H1 (cell line): ENCODE data around the gene ADARB2. TPM values are rescaled to one million over a fixed set of nuclear protein-coding genes. Genes with fewer than 3 reads are reported as not detected.

Source experiments
- ASH2L ChIP-seq: fragments of 200-600, 300-600 bp; sonication (generic); IDR thresholded peaks from one replicate; pipeline ENCODE4 v1.7.1; 2017; ENCODE audit warnings: low read length
- CHD2 ChIP-seq: IDR thresholded peaks from 2 replicates; pipeline ENCODE4 v1.6.1; 2012; ENCODE audit warnings: low read length, improper control_type of control experiment
- EGR1 ChIP-seq: IDR thresholded peaks from 2 replicates; pipeline ENCODE4 v1.6.1; 2011; ENCODE audit warnings: low read depth, low read length, borderline replicate concordance
- HDAC6 ChIP-seq: IDR thresholded peaks from one replicate; pipeline ENCODE4 v1.7.1; 2012; ENCODE audit warnings: low read depth, mild to moderate bottlenecking, inconsistent platforms, low read length, moderate library complexity
- KDM1A ChIP-seq: fragments of 200-600, 300-600 bp; sonication (generic); IDR thresholded peaks from 2 replicates; pipeline ENCODE4 v1.7.1; 2016; ENCODE audit warnings: mild to moderate bottlenecking, low read length, borderline replicate concordance
- POLR2A ChIP-seq, 2 experiments: IDR thresholded peaks; 1 replicate in 1 of 2; 2 replicates in 1 of 2; pipeline ENCODE4 v1.6.1; 2011; ENCODE audit warnings: low read depth in 2 of 2, low read length in 2 of 2, mild to moderate bottlenecking in 2 of 2; ENCODE audit errors: control extremely low read depth in 1 of 2
- POU5F1 ChIP-seq: IDR thresholded peaks from 2 replicates; pipeline ENCODE4 v1.6.1; 2011; ENCODE audit warnings: low read depth, mild to moderate bottlenecking, low read length, moderate library complexity
- TEAD4 ChIP-seq: IDR thresholded peaks from 2 replicates; pipeline ENCODE4 v1.6.1; 2012; ENCODE audit warnings: low read depth, low read length, inconsistent platforms, mixed read lengths
- polyA plus RNA-seq, 7 experiments: library from polyadenylated mRNA; depleted of rRNA in 3 of 7; stranded (reverse) in 5 of 7; unstranded in 2 of 7; fragments of >200 nt in 5 of 7; fragments of 200-250 nt in 2 of 7; gene quantifications; 1 replicate in 5 of 7; 2 replicates in 1 of 7; 4 replicates in 1 of 7; pipeline versions ENCODE4 v1.2.1 to v1.2.3, GENCODE V29; 2011 to 2013; ENCODE audit warnings: missing spikeins in 2 of 7, mixed read lengths in 2 of 7
- total RNA-seq: library from RNA; stranded (reverse); fragmentation: NEBNext Ultra II Directional; extraction: Animal tissue kit (Norgen Biotek cat#: 25700); gene quantifications from 2 replicates; pipeline ENCODE4 v1.2.1, GENCODE V29; 2021
- TF ChIP-seq, protein P1 (sequence below): IDR thresholded peaks from 2 replicates; pipeline ENCODE4 v1.6.1; 2011; ENCODE audit warnings: low read length, improper control_type of control experiment

The ADARB2 gene
- total and polyA plus RNA-seq, 2 of the 8 experiments (the other 6 are each of a cell fraction or from before 2014, with no cell fraction given): 2.2 to 2.8 TPM

DNA sequence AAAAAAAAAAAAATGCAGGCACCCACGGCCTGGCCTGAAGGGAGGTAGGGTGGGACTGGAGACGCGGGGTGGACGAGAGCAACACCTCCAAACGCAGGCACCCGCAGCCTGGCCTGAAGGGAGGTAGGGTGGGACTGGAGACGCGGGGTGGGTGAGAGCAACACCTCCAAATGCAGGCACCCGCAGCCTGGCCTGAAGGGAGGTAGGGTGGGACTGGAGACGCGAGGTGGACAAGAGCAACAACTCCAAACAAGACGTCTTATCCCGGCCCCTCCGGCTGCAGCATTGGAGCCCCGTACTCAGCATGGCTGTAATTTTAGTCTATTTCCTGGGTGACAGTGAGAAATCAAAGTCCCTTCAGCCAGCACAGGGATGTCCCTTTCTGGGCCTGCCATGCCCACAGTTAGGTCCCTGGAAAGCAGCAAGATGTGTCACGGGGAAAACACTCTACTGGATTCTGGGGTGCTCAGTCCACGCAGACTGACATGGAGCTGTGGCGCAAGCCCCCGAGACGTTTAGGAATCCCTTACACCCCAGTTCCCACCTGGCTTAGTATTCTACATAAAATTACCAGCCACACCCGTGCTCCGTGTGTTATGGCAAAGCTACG lies 561.3 kb downstream of the ADARB2 start (continued):
- TF ChIP-seq, protein P1, sequence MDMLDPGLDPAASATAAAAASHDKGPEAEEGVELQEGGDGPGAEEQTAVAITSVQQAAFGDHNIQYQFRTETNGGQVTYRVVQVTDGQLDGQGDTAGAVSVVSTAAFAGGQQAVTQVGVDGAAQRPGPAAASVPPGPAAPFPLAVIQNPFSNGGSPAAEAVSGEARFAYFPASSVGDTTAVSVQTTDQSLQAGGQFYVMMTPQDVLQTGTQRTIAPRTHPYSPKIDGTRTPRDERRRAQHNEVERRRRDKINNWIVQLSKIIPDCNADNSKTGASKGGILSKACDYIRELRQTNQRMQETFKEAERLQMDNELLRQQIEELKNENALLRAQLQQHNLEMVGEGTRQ: no peak
- TF ChIP-seq ASH2L (no peak), HDAC6 (no peak), EGR1 (no peak), KDM1A (no peak), TEAD4 (no peak), CHD2 (no peak), POLR2A (IDR thresholded peaks at IDR 0.05; ENCODE audit: control extremely low read depth in 1 of 2, low read depth in 2 of 2, low read length in 2 of 2) (no peak), POU5F1 (no peak)
